GM18505 (cell line): Measurements from ENCODE around the gene CLTC.
"Not testable (repeated sequence)": the region's sequence is repeated elsewhere in the genome, so short reads cannot be mapped to it uniquely, and the experiment has no call there.

Experiments used
- ATAC-seq: cut with Tn5 transposase; IDR thresholded peaks from one replicate; pipeline ENCODE4 v1.9.1; 2021; ENCODE audit not compliant: unreplicated experiment
- POLR2A ChIP-seq: IDR thresholded peaks from 4 replicates; pipeline ENCODE4 v1.6.1; 2011; ENCODE audit warnings: borderline replicate concordance; ENCODE audit not compliant: insufficient read depth, insufficient read length; ENCODE audit errors: extremely low read depth

CLTC gene

GRCh38 chr17:59619298-59620063 is at the start of gene CLTC:
TSS of gene CLTC (plus strand) at chr17:59619895. CDS start at chr17:59620132, 237 bp downstream.
- TF ChIP-seq POLR2A: peak; percentile 90
- ATAC-seq: peak; percentile 66

DNA sequence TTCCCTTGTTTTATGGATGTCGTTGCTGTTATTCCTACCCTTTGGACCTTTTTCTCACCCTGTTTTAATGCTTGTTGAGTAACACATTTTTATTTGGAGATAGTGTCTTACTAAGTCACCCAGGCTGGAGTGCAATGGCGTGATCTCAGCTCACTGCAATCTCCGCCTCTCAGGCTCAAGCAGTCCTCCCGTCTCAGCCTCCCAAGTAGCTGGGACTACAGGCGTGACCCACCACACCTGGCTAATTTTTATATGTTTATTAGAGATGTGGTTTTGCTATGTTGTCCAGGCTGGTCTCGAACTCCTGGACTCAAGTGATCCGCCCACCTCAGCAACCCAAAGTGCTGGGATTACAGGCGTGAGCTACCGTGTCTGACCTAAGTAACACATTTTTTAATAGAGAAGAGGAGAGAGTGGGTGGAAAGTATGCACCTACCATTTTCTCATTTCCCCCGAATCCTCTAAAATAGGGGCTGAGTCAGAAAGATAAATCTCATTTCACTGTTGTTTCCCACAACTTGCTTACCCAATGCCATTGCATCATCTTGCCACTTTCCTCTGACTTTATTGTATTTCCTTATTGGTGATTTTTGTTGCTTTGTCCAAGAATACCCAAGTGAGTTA is 47.3 kb upstream of the CLTC start:
- no peak for TF ChIP-seq POLR2A
- ATAC-seq: no peak

- not testable (repeated sequence) for ATAC-seq
Measured at GRCh38 chr17:59584168-59584567, 35.5 kb upstream of the CLTC start.

GRCh38 chr17:59600169-59600568 is 19.5 kb upstream of the CLTC start:
- no peak for TF ChIP-seq POLR2A

DNA sequence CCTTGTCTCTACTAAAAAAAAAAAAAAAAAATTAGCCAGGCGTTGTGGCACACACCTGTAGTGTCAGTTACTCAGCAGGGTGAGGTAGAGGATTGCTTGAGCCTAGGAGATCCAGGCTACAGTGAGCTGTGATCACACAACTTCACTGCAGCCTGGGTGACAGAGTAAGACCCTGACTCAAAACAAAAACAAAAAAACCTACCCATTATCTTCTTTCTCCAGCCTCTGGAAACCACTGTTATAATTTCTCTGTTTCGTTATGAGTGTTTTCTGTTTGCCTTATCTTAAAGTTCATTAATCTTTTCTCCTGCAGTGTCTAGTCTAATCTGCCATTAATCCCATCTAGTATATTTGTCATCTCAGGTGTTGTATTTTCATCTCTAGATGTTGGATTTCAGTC is 18.6 kb upstream of the CLTC start:
- TF ChIP-seq POLR2A: no peak
- ATAC-seq: no peak

More at GRCh38 chr17:59600169-59600568, 19.5 kb upstream of the CLTC start:
- ATAC-seq: no peak

DNA sequence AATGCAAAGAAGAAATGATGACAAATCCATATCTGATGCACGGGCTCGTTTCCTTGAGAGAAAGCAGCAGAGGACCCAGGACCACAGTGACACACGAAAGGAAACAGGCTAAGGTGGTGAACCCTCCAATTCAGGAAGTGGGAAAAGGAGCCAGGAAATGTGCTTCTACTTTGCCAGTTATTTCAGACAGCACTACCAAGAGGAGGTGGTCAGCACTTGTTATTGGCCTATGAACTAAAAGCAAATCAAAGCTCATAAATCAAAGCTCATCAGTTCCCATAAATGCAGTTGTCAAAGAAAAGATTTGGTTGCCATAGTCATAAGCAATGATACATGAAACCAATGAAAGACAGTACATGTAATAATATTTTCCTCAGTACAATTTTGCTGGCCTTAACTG is 12.6 kb upstream of the CLTC start:
- ATAC-seq: no peak
- TF ChIP-seq POLR2A: no peak

GRCh38 chr17:59607817-59608403 is 11.8 kb upstream of the CLTC start:
- no peak for TF ChIP-seq POLR2A
- no peak for ATAC-seq

GRCh38 chr17:59611503-59611902 is 8.2 kb upstream of the CLTC start:
- ATAC-seq: no peak
- TF ChIP-seq POLR2A: no peak

- no peak for ATAC-seq
- TF ChIP-seq POLR2A: no peak
Measured at GRCh38 chr17:59616253-59616920, 3.3 kb upstream of the CLTC start.

DNA sequence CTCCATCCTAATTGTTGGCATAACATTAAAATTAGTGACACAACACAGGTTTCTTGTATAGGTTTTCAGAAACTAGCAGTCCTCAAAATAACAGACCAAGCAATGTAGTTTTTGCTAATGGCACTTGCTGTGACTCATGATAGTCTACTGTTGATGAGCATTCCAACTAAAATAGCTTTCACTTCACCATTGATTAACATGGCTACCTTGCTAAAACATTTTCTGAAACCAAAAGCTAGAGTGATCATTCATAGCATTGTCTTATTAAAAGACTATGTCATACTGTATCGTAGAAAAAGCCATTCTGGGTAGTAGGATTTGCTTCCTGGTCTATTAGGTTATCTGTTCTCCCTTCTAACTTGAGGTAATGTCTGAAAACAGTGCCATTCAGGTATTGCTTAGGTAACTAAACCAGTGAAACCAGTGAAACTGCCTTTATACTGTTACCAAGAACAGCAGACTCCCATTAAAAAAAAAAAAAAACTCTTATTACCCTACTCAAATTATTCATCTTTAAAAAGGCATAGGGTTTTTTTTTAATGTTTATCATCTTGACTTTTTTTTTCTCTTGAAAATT is 2.5 kb upstream of the CLTC start:
- no peak for ATAC-seq
- TF ChIP-seq POLR2A: no peak

- no peak for ATAC-seq
- no peak for TF ChIP-seq POLR2A
Measured at GRCh38 chr17:59619035-59619297, 729 bp upstream of the CLTC start.

GRCh38 chr17:59620064-59620359 is 317 bp downstream of the CLTC start:
- ATAC-seq: no peak
- TF ChIP-seq POLR2A: no peak

DNA sequence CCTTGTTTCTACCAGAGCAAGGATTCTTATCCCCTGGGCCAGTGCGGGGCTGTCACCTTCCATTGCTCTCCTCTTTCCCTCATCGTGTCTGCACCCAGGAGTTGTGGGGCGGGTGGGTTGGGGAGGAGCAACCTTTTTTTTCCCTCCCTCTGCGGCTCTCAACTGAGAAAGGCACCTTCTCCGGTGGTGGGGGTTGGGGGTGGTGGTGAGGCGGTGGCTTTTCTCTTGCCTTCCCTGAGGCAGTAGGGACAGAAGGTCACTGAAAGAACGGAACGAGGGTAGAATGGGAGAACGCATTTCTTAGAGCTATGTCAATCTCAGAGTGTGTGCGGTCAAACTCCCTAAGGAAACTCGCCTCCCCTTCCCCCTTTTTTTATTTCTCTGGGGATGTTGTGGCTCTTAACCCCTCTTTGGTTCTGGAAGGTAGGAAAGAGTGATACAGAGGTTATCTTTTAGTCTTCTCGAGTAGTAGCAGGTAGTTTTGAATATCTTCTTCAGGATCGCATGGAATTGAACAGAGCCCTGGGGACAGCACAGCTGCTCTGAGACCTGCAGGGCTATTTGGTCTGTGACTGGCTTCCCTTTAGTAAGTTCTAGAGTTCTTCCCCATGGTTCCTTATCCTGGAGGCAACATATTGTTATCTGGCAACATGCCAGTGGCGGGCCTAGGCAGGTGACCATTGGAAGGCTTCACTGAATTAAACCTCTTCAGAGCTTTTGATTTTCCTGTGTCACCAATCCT is 994 bp downstream of the CLTC start:
- TF ChIP-seq POLR2A: no peak
- no peak for ATAC-seq

DNA sequence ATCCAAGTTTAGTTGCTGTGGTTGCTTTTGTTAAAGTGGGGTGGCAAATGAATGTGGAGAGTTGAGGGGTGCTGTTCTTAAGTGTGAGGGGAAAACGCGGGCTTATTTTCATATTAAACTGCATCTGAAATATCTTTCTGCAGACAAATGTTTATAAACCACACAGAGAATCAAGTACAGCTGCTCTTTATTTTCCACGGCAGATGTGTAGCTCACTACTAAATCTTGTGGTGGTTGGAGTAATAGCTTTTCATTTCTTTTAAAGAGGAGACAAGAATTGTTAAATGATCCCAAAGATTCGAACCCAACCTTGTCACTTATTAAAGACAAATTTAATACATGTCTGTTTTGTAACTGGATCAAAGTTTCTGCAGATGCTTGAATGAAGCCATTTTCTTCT is 2.1 kb downstream of the CLTC start:
- ATAC-seq: no peak
- TF ChIP-seq POLR2A: no peak

- TF ChIP-seq POLR2A: no peak
- ATAC-seq: no peak
Measured at GRCh38 chr17:59623151-59623550, 3.5 kb downstream of the CLTC start.
